AG08395 (cell line): ENCODE results near the gene AJAP1.

Experiments used
- DNase-seq: peaks from one replicate; pipeline ENCODE4 v3.0.0; 2012; ENCODE audit warnings: mixed read lengths, low spot score

AJAP1 gene

DNA sequence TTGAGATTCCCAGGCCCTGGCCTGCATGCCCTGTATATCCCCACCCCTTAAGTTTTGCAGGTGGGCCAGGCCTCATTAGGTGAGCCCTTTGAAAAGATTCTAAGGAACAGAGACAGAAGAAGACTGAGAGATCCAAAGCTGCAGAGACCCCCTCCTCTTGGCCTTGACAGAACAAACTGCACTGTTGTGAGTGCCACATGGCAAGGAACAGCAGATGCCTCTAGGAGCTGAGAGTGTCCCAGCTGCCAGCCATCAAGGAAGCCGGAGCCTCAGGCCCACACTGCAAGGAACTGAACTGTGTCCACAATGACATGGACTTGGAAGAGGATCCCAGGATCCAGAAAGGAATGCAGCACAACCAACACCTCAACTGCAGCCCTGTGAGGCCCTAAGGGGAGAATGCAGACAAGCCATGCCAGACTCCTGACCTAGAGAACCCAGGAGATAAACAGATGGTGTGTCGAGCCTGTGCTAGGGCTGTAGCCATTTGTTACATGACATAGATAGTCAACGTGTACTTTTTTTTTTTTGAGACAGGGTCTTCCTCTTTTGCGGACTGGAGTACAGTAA lies 182.7 kb downstream of the AJAP1 start:
- no peak for DNase-seq

DNA sequence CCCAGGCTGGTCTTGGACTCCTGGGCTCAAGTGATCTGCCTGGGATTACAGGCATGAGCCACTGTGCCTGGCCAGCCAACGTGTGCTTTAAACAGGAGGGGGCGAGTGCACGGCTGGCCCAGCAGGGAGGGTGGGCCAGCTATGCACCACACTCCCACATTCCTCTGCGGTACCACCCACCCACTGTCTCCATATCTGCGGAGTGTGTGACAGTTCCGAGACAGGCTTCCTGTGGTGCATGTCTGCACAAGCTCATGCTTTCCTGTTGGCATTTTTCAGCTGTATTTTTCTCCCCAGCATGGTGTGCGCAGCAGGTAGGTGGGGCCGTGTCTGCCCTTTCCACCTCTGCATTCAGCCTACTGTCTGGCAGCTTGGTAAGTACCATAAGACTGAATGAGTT lies 183.3 kb downstream of the AJAP1 start:
- DNase-seq, result no peak

DNA sequence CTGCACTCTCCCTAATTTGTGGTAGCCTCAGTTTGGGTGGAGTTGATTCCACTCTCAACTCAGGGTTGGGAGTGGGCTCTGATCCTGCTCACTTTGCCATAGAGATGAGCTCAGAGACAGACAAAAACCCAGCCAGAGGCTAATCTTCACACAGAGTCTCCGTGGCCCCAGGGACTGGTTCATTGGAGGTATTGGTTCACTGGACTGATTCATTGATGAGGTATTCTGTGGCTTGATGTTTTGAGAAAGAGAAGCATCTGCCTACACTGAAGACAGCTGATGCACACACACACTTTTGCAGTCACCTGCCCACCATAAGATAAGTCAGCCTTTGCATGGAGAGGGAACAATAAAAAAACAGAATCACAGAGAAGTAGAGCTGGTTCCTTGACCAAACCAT lies 183.8 kb downstream of the AJAP1 start:
- DNase-seq, result no peak
